H9 (cell line): ENCODE data around the gene ARHGAP24. TPM values are rescaled to one million over a fixed set of nuclear protein-coding genes. Genes with fewer than 3 reads are reported as not detected.

Experiments used
- DNase-seq: peaks from one replicate; pipeline ENCODE4 v3.0.0-alpha.2; 2017
- H2AFZ ChIP-seq: one replicate; pipeline ENCODE4 v1.6.1; 2013; ENCODE audit warnings: mild to moderate bottlenecking, low read length, control low read depth, moderate library complexity
- H2AK5ac ChIP-seq: 2 replicates; pipeline ENCODE4 v1.6.1; 2013; ENCODE audit warnings: low read length, control low read depth, mixed read lengths; ENCODE audit not compliant: insufficient read length
- H2BK120ac ChIP-seq: one replicate; pipeline ENCODE4 v1.6.1; 2013; ENCODE audit warnings: low read depth, mild to moderate bottlenecking, low read length, control low read depth, inconsistent platforms; ENCODE audit not compliant: poor library complexity, severe bottlenecking
- H2BK12ac ChIP-seq: 2 replicates; pipeline ENCODE4 v1.6.1; 2013; ENCODE audit warnings: low read length, control low read depth, mixed read lengths, low read depth; ENCODE audit not compliant: insufficient read length
- H2BK15ac ChIP-seq: 2 replicates; pipeline ENCODE4 v1.6.1; 2013; ENCODE audit warnings: low read depth, low read length, control low read depth
- H2BK20ac ChIP-seq: one replicate; pipeline ENCODE4 v1.6.1; 2013; ENCODE audit warnings: low read depth, mild to moderate bottlenecking, low read length, control low read depth, inconsistent platforms; ENCODE audit not compliant: poor library complexity, severe bottlenecking
- H2BK5ac ChIP-seq: 2 replicates; pipeline ENCODE4 v1.6.1; 2013; ENCODE audit warnings: low read length, control low read depth, mixed read lengths; ENCODE audit not compliant: insufficient read length
- H3K14ac ChIP-seq: 2 replicates; pipeline ENCODE4 v1.6.1; 2013; ENCODE audit warnings: low read length, control low read depth; ENCODE audit not compliant: insufficient read depth
- H3K18ac ChIP-seq: 2 replicates; pipeline ENCODE4 v1.6.1; 2013; ENCODE audit warnings: low read depth, mild to moderate bottlenecking, mixed read lengths, low read length, control low read depth; ENCODE audit not compliant: insufficient read length
- H3K23ac ChIP-seq: 2 replicates; pipeline ENCODE4 v1.6.1; 2013; ENCODE audit warnings: low read length, control low read depth, mixed read lengths, low read depth; ENCODE audit not compliant: insufficient read length
- H3K23me2 ChIP-seq: 2 replicates; pipeline ENCODE4 v1.6.1; 2013; ENCODE audit warnings: low read depth, mild to moderate bottlenecking, mixed read lengths, low read length, control low read depth; ENCODE audit not compliant: insufficient read length, poor library complexity, severe bottlenecking
- H3K27ac ChIP-seq: 2 replicates; pipeline ENCODE4 v1.5.1; 2013; ENCODE audit warnings: low read length, control low read depth, mixed read lengths, low read depth; ENCODE audit not compliant: insufficient read length
- H3K27me3 ChIP-seq: 2 replicates; pipeline ENCODE4 v1.6.1; 2013; ENCODE audit warnings: low read length, control low read depth, inconsistent platforms; ENCODE audit not compliant: insufficient read depth
- H3K4ac ChIP-seq: 2 replicates; pipeline ENCODE4 v1.6.1; 2013; ENCODE audit warnings: low read depth, mild to moderate bottlenecking, control low read depth, inconsistent platforms, low read length, moderate library complexity
- H3K4me1 ChIP-seq: 2 replicates; pipeline ENCODE4 v1.6.1; 2013; ENCODE audit warnings: low read length, control low read depth, inconsistent platforms; ENCODE audit not compliant: insufficient read depth
- H3K4me2 ChIP-seq: 2 replicates; pipeline ENCODE4 v1.6.1; 2013; ENCODE audit warnings: low read length, control low read depth, mixed read lengths; ENCODE audit not compliant: insufficient read length, insufficient read depth
- H3K56ac ChIP-seq: 2 replicates; pipeline ENCODE4 v1.6.1; 2013; ENCODE audit warnings: low read depth, mild to moderate bottlenecking, mixed read lengths, low read length, control low read depth; ENCODE audit not compliant: insufficient read length
- H3K79me1 ChIP-seq: 2 replicates; pipeline ENCODE4 v1.6.1; 2013; ENCODE audit warnings: low read depth, mild to moderate bottlenecking, moderate library complexity, low read length, control low read depth, inconsistent platforms; ENCODE audit not compliant: insufficient read depth, poor library complexity, severe bottlenecking
- H3K79me2 ChIP-seq: 2 replicates; pipeline ENCODE4 v1.6.1; 2013; ENCODE audit warnings: low read length, control low read depth, inconsistent platforms; ENCODE audit not compliant: insufficient read depth
- H3K9ac ChIP-seq: 2 replicates; pipeline ENCODE4 v1.6.1; 2013; ENCODE audit warnings: low read length, control low read depth, mixed read lengths; ENCODE audit not compliant: insufficient read length; ENCODE audit errors: extremely low read depth
- H3K9me3 ChIP-seq: one replicate; pipeline ENCODE4 v1.6.1; 2013; ENCODE audit warnings: low read depth, low read length, inconsistent platforms; ENCODE audit not compliant: control insufficient read depth
- H3T11ph ChIP-seq: one replicate; pipeline ENCODE4 v1.6.1; 2013; ENCODE audit warnings: mild to moderate bottlenecking, low read length, control low read depth, inconsistent platforms
- H4K20me1 ChIP-seq: one replicate; pipeline ENCODE4 v1.6.1; 2013; ENCODE audit not compliant: control insufficient read depth, insufficient read length, insufficient read depth
- H4K5ac ChIP-seq: 2 replicates; pipeline ENCODE4 v1.6.1; 2013; ENCODE audit warnings: low read depth, mild to moderate bottlenecking, mixed read lengths, low read length, control low read depth; ENCODE audit not compliant: insufficient read length
- H4K8ac ChIP-seq: replicated peaks from 2 replicates; pipeline ENCODE4 v1.6.1; 2013; ENCODE audit warnings: low read length, control low read depth, mixed read lengths, low read depth; ENCODE audit not compliant: insufficient read length
- H4K91ac ChIP-seq: 2 replicates; pipeline ENCODE4 v1.6.1; 2013; ENCODE audit warnings: low read depth, mild to moderate bottlenecking, moderate library complexity, mixed read lengths, low read length, control low read depth; ENCODE audit not compliant: insufficient read length
- H3K27ac Mint-ChIP-seq, 3 experiments: 2 replicates in 2 of 3; 3 replicates in 1 of 3; pipeline ENCODE4 v1.8.0; 2020 to 2021; ENCODE audit warnings: mixed read lengths in 3 of 3, mild to moderate bottlenecking in 1 of 3, moderate library complexity in 1 of 3
- H3K27me3 Mint-ChIP-seq: 2 replicates; pipeline ENCODE4 v1.8.0; 2021; ENCODE audit warnings: low read depth, mild to moderate bottlenecking, moderate library complexity, mixed read lengths
- H3K36me3 Mint-ChIP-seq, 3 experiments: 2 replicates in 2 of 3; 3 replicates in 1 of 3; pipeline ENCODE4 v1.8.0; 2020 to 2021; ENCODE audit warnings: low read depth in 3 of 3, mixed read lengths in 3 of 3; ENCODE audit not compliant: insufficient read depth in 1 of 3
- H3K4me1 Mint-ChIP-seq, 2 experiments: 2 replicates each; pipeline ENCODE4 v1.8.0; 2020; ENCODE audit warnings: mixed read lengths in 2 of 2
- H3K4me3 Mint-ChIP-seq, 2 experiments: 2 replicates in 1 of 2; 3 replicates in 1 of 2; pipeline ENCODE4 v1.8.0; 2020 to 2021; ENCODE audit warnings: mild to moderate bottlenecking in 2 of 2, mixed read lengths in 2 of 2, moderate library complexity in 1 of 2
- H3K9me3 Mint-ChIP-seq, 2 experiments: 2 replicates in 1 of 2; 3 replicates in 1 of 2; pipeline ENCODE4 v1.8.0; 2020; ENCODE audit warnings: mild to moderate bottlenecking in 2 of 2, mixed read lengths in 2 of 2, moderate library complexity in 1 of 2
- WGBS: extraction: QIAGEN DNeasy Blood & Tissue Kit; methylation state at CpG from one replicate; pipeline ENCODE4 v1.1.7; 2013; ENCODE audit warnings: missing lambda C conversion rate, low lambda C conversion rate, mixed read lengths; ENCODE audit not compliant: insufficient read length; ENCODE audit errors: extremely low coverage; 5-methylcytosine and 5-hydroxymethylcytosine counted together
- total RNA-seq: library from RNA; stranded (reverse); gene quantifications from 2 replicates; pipeline ENCODE4 v1.2.1, GENCODE V29; 2021
- TF ChIP-seq, protein P1 (sequence below): fragments of 200-600 bp; sonication (generic); conservative IDR thresholded peaks from 3 replicates; pipeline ENCODE4 v1.8.0; 2021; ENCODE audit warnings: antibody characterized with exemption, mild to moderate bottlenecking

ARHGAP24 gene
- total RNA-seq, 1 experiment from 2014 or later = 0.37 TPM

DNA sequence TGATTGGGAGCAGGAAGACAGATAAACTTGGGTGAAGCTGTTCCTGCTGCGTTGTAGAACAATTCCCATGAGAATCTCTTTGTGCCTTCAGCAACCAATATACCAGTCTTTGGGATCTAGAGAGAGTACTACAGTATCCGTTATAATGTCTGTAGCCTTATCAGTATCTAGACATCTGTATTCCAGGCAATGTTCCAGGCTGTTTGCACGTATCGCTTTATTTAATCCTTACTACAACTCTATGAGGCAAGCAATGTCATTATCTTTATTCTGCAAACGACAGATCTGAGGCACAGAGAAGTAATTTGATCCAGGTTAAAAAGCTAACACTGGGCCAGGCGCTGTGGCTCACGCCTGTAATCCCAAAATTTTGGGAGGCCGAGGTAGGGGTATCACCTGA lies 251.6 kb downstream of the ARHGAP24 start:
- H2BK120ac ChIP-seq = no peak overlapping the region
- H3K9ac ChIP-seq = no peak overlapping the region
- DNase-seq = no peak
- H2BK5ac ChIP-seq = no peak overlapping the region
- H4K20me1 ChIP-seq = no peaks in the 10 kb centered on the region
- no peak overlapping the region for H3K4ac ChIP-seq
- H3T11ph ChIP-seq = no peak overlapping the region
- Mint-ChIP-seq H3K4me1 (no peaks in the 10 kb centered on the region), H3K4me3 (no peak overlapping the region), H3K9me3 (no peaks in the 10 kb centered on the region), H3K36me3 (no peaks in the 10 kb centered on the region), H3K27me3 (no peaks in the 10 kb centered on the region), H3K27ac (no peak overlapping the region; a peak in 1 of 7 replicates)
- TF ChIP-seq, protein P1, sequence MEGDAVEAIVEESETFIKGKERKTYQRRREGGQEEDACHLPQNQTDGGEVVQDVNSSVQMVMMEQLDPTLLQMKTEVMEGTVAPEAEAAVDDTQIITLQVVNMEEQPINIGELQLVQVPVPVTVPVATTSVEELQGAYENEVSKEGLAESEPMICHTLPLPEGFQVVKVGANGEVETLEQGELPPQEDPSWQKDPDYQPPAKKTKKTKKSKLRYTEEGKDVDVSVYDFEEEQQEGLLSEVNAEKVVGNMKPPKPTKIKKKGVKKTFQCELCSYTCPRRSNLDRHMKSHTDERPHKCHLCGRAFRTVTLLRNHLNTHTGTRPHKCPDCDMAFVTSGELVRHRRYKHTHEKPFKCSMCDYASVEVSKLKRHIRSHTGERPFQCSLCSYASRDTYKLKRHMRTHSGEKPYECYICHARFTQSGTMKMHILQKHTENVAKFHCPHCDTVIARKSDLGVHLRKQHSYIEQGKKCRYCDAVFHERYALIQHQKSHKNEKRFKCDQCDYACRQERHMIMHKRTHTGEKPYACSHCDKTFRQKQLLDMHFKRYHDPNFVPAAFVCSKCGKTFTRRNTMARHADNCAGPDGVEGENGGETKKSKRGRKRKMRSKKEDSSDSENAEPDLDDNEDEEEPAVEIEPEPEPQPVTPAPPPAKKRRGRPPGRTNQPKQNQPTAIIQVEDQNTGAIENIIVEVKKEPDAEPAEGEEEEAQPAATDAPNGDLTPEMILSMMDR = no peak
- no peak overlapping the region for H2BK20ac ChIP-seq
- H3K18ac ChIP-seq = no peak overlapping the region
- no peak overlapping the region for H2AK5ac ChIP-seq
- H2BK15ac ChIP-seq = no peak overlapping the region
- no peak overlapping the region for H4K8ac ChIP-seq
- no peaks in the 10 kb centered on the region for H3K4me1 ChIP-seq
- H2AFZ ChIP-seq = no peak overlapping the region
- H3K23ac ChIP-seq = no peak overlapping the region
- H3K27ac ChIP-seq = no peak overlapping the region
- WGBS = no CpG with 5 or more reads among the region's 8 CpGs
- H4K5ac ChIP-seq = no peak overlapping the region
- H3K56ac ChIP-seq = no peak overlapping the region
- H3K4me2 ChIP-seq = no peak overlapping the region
- H4K91ac ChIP-seq = no peak overlapping the region
- H3K79me2 ChIP-seq = no peaks in the 10 kb centered on the region
- no peaks in the 10 kb centered on the region for H3K79me1 ChIP-seq
- H3K14ac ChIP-seq = no peak overlapping the region
- H3K27me3 ChIP-seq = no peaks in the 10 kb centered on the region
- H3K23me2 ChIP-seq = no peaks in the 10 kb centered on the region
- H3K9me3 ChIP-seq = no peaks in the 10 kb centered on the region
- no peak overlapping the region for H2BK12ac ChIP-seq
